C4-2B (cell line): ENCODE data around the gene PNPLA2.

Experiments
- ZFX ChIP-seq: fragments of 450-650 bp; IDR thresholded peaks from 2 replicates; pipeline ENCODE4 v1.6.1; 2017
- TF ChIP-seq, protein P1 (sequence below): fragments of 450-650 bp; conservative IDR thresholded peaks from 2 replicates; pipeline ENCODE4 v1.5.1; 2017; ENCODE audit warnings: mild to moderate bottlenecking

DNA sequence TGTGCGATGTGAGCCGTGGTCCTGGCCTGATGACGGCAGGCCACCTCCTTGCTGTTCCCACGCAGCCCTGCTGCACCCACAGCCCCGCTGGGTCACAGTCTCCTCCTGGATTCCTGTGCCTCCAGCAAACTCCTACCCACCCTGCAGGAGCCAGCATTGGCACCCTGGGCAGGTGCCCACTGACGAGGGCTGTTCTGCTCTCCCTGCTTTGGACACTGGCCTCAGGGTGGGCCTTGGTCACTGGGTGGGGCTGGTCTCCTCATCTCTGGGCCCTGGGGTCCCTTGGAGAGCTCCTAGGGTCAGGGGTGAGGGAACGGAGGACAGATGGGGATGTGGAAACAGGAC lies 36.6 kb downstream of the PNPLA2 start:
- TF ChIP-seq, protein P1, sequence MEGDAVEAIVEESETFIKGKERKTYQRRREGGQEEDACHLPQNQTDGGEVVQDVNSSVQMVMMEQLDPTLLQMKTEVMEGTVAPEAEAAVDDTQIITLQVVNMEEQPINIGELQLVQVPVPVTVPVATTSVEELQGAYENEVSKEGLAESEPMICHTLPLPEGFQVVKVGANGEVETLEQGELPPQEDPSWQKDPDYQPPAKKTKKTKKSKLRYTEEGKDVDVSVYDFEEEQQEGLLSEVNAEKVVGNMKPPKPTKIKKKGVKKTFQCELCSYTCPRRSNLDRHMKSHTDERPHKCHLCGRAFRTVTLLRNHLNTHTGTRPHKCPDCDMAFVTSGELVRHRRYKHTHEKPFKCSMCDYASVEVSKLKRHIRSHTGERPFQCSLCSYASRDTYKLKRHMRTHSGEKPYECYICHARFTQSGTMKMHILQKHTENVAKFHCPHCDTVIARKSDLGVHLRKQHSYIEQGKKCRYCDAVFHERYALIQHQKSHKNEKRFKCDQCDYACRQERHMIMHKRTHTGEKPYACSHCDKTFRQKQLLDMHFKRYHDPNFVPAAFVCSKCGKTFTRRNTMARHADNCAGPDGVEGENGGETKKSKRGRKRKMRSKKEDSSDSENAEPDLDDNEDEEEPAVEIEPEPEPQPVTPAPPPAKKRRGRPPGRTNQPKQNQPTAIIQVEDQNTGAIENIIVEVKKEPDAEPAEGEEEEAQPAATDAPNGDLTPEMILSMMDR, result no peak
- TF ChIP-seq ZFX, result no peak
